SU-DHL-6 (cell line): Measurements from ENCODE around the gene PLEKHA7.

ENCODE experiments used
- H2AFZ ChIP-seq: fragments of 200-600 bp; sonication (generic); 2 replicates; pipeline ENCODE4 v1.6.1; 2014; ENCODE audit warnings: low read depth, mild to moderate bottlenecking, moderate library complexity, mixed read lengths, antibody characterized with exemption, low read length; ENCODE audit not compliant: severe bottlenecking
- H3F3A ChIP-seq: fragments of 200-600 bp; shearing (Covaris generic); 2 replicates; pipeline ENCODE4 v1.6.0; 2016; ENCODE audit warnings: antibody characterized with exemption, mild to moderate bottlenecking; ENCODE audit not compliant: insufficient read depth
- H3K27ac ChIP-seq: fragments of 200-600 bp; sonication (generic); 2 replicates; pipeline ENCODE4 v1.5.1; 2016; ENCODE audit warnings: low read depth, mild to moderate bottlenecking, low read length, moderate library complexity, mixed read lengths
- H3K27me3 ChIP-seq: fragments of 200-600 bp; sonication (generic), shearing (Covaris generic); 2 replicates; pipeline ENCODE4 v1.6.0; 2014; ENCODE audit warnings: mild to moderate bottlenecking, low read length
- H3K36me3 ChIP-seq: fragments of 200-600 bp; sonication (generic); 2 replicates; pipeline ENCODE4 v1.6.1; 2014; ENCODE audit warnings: mild to moderate bottlenecking, low read length, mixed read lengths
- H3K4me2 ChIP-seq: fragments of 300-600, 200-600 bp; shearing (Covaris generic), sonication (generic); 2 replicates; pipeline ENCODE4 v1.6.0; 2014; ENCODE audit warnings: low read length, low read depth, mild to moderate bottlenecking; ENCODE audit not compliant: poor library complexity, severe bottlenecking
- H3K4me3 ChIP-seq: fragments of 200-600 bp; sonication (generic); 2 replicates; pipeline ENCODE4 v1.5.1; 2014; ENCODE audit warnings: antibody characterized with exemption, low read length, mild to moderate bottlenecking, mixed read lengths; ENCODE audit not compliant: insufficient read depth, poor library complexity, severe bottlenecking
- H3K79me2 ChIP-seq: fragments of 200-600 bp; sonication (generic); 2 replicates; pipeline ENCODE4 v1.6.1; 2014; ENCODE audit warnings: mild to moderate bottlenecking, low read length, moderate library complexity; ENCODE audit not compliant: insufficient read depth
- H3K9ac ChIP-seq: fragments of 200-600 bp; sonication (generic); 2 replicates; pipeline ENCODE4 v1.7.0; 2014; ENCODE audit warnings: mild to moderate bottlenecking, low read length
- H3K9me2 ChIP-seq: fragments of 200-600 bp; sonication (generic); replicated peaks from 2 replicates; pipeline ENCODE4 v1.6.1; 2014; ENCODE audit warnings: low read length; ENCODE audit not compliant: insufficient read depth
- H3K9me3 ChIP-seq: fragments of 200-600 bp; sonication (generic); 2 replicates; pipeline ENCODE4 v1.6.1; 2014; ENCODE audit warnings: low read length, mixed read lengths; ENCODE audit not compliant: insufficient read depth
- H4K20me1 ChIP-seq: fragments of 200-600 bp; sonication (generic); 2 replicates; pipeline ENCODE4 v1.6.1; 2014; ENCODE audit warnings: low read depth, mild to moderate bottlenecking, antibody characterized with exemption, low read length, moderate library complexity, mixed read lengths
- CTCF ChIP-seq: fragments of 200-600 bp; sonication (generic); IDR thresholded peaks from one replicate; pipeline ENCODE4 v1.5.1; 2017; ENCODE audit warnings: antibody characterized with exemption, mild to moderate bottlenecking, low read length, moderate library complexity; ENCODE audit not compliant: insufficient read depth, poor library complexity, severe bottlenecking
- EZH2phosphoT487 ChIP-seq: fragments of 200-600 bp; sonication (generic), shearing (Covaris generic); conservative IDR thresholded peaks from 2 replicates; pipeline ENCODE4 v1.6.1; 2018; ENCODE audit warnings: mild to moderate bottlenecking, antibody characterized with exemption, low read length, moderate library complexity, mixed read lengths

PLEKHA7 gene

GRCh38 chr11:16771350-16772140, 242.7 kb downstream of the PLEKHA7 start:
- H4K20me1 ChIP-seq, result no peaks in the 10 kb centered on the region
- no peak overlapping the region for H3K4me3 ChIP-seq
- no peak overlapping the region for H3K9ac ChIP-seq
- H3K4me2 ChIP-seq, result no peak overlapping the region
- H3K27me3 ChIP-seq, result no peaks in the 10 kb centered on the region
- no peaks in the 10 kb centered on the region for H3K9me3 ChIP-seq
- H3K27ac ChIP-seq, result no peak overlapping the region
- H3K36me3 ChIP-seq, result no peaks in the 10 kb centered on the region
- H3F3A ChIP-seq, result no peaks in the 10 kb centered on the region
- TF ChIP-seq EZH2phosphoT487, result no peak
- TF ChIP-seq CTCF, result no peak
- H3K9me2 ChIP-seq, result no peaks in the 10 kb centered on the region
- H2AFZ ChIP-seq, result no peak overlapping the region
- no peaks in the 10 kb centered on the region for H3K79me2 ChIP-seq

- no peaks in the 10 kb centered on the region for H4K20me1 ChIP-seq
- no peaks in the 10 kb centered on the region for H3K79me2 ChIP-seq
- no peak overlapping the region for H2AFZ ChIP-seq
- no peaks in the 10 kb centered on the region for H3F3A ChIP-seq
- H3K9ac ChIP-seq, result no peak overlapping the region
- H3K9me3 ChIP-seq, result no peaks in the 10 kb centered on the region
- no peaks in the 10 kb centered on the region for H3K9me2 ChIP-seq
- no peak overlapping the region for H3K4me3 ChIP-seq
- H3K4me2 ChIP-seq, result no peak overlapping the region
- no peak overlapping the region for H3K27ac ChIP-seq
- no peaks in the 10 kb centered on the region for H3K36me3 ChIP-seq
- H3K27me3 ChIP-seq, result no peaks in the 10 kb centered on the region
- TF ChIP-seq CTCF (no peak), EZH2phosphoT487 (no peak)
Observed at GRCh38 chr11:16770016-16770415, 244.2 kb downstream of the PLEKHA7 start.

GRCh38 chr11:16769386-16769785, 244.8 kb downstream of the PLEKHA7 start:
- no peak for TF ChIP-seq EZH2phosphoT487
- TF ChIP-seq CTCF, result no peak
- Histone ChIP-seq H3K4me3 (no peak overlapping the region), H3K79me2 (no peaks in the 10 kb centered on the region), H2AFZ (no peak overlapping the region), H3K9ac (no peak overlapping the region), H3K9me2 (no peaks in the 10 kb centered on the region), H4K20me1 (no peaks in the 10 kb centered on the region), H3K9me3 (no peaks in the 10 kb centered on the region), H3K27ac (no peak overlapping the region), H3F3A (no peaks in the 10 kb centered on the region), H3K27me3 (no peaks in the 10 kb centered on the region), H3K4me2 (no peak overlapping the region), H3K36me3 (no peaks in the 10 kb centered on the region)
